ENCODE results near the gene LGALS13. TPM values are rescaled to one million over a fixed set of nuclear protein-coding genes. Genes with fewer than 3 reads are reported as not detected.

Gene LGALS13
- total RNA-seq, 2 donors from 2014 or later: not detected

GRCh38 chr19:39655613-39656012, 53.3 kb downstream of the LGALS13 start, which contains the start of gene LGALS16:
Gene LGALS16, plus strand, starts transcription at chr19:39655913. Its CDS starts 49 bp downstream, at chr19:39655962.
- no peaks in the 10 kb centered on the region for H3K4me1 ChIP-seq
- no peak for DNase-seq
- no peaks in the 10 kb centered on the region for H3K36me3 ChIP-seq
- H3K9me3 ChIP-seq: no peaks in the 10 kb centered on the region
- no peak within 1 kb of the TSS for H3K9ac ChIP-seq (ENCODE audit: low read depth in 2 of 2, low read length in 2 of 2)
- H3K27ac ChIP-seq: no peak within 1 kb of the TSS
- H3K27me3 ChIP-seq: no peaks in the 10 kb centered on the region
- intact Hi-C loops (cut with DNase I): no loop called here
- no peak within 1 kb of the TSS for H3K4me3 ChIP-seq
- no peak for TF ChIP-seq CTCF (IDR thresholded peaks at IDR 0.05)

Other genes with a start within 250 kb of the LGALS13 start
- gene PAF1, start 211.4 kb upstream of the LGALS13 start, total RNA-seq: 10 to 100 TPM; 31.9 to 41.6 TPM
- 10 to 100 TPM; 22.8 to 37.5 TPM for gene MED29, start 211.1 kb upstream of the LGALS13 start, total RNA-seq
- gene ZFP36, start 195.7 kb upstream of the LGALS13 start, total RNA-seq: 100 to 1,000 TPM; 120 to 121 TPM
- gene PLEKHG2, start 189.9 kb upstream of the LGALS13 start, total RNA-seq: 10 to 100 TPM in 1 of 2 donors, 1 to 10 TPM in 1; 8.0 to 10.4 TPM
- 1,000 to 10,000 TPM; 1,698 to 1,720 TPM for gene RPS16, start 166.6 kb upstream of the LGALS13 start, total RNA-seq
- gene SUPT5H, start 156.9 kb upstream of the LGALS13 start, total RNA-seq: 100 to 1,000 TPM in 1 of 2 donors, 10 to 100 TPM in 1; 76.6 to 123 TPM
- gene TIMM50, start 121.7 kb upstream of the LGALS13 start, total RNA-seq: 10 to 100 TPM; 45.7 to 83.9 TPM
- gene DLL3, start 103.6 kb upstream of the LGALS13 start, total RNA-seq: not detected
- gene SELENOV, start 87.4 kb upstream of the LGALS13 start, total RNA-seq: not detected
- under 1 TPM; 0.22 to 0.56 TPM for gene EID2B, start 69.7 kb upstream of the LGALS13 start, total RNA-seq
- 10 to 100 TPM; 11.4 to 11.9 TPM for gene EID2, start 62.4 kb upstream of the LGALS13 start, total RNA-seq
- gene LGALS16, start 53.4 kb downstream of the LGALS13 start, total RNA-seq: not detected
- not detected for gene LGALS14, start 102.0 kb downstream of the LGALS13 start, total RNA-seq
- under 1 TPM in 1 of 2 donors, not detected in 1; 0.56 TPM for gene CLC, start 135.5 kb downstream of the LGALS13 start, total RNA-seq
- not detected for gene LEUTX, start 176.3 kb downstream of the LGALS13 start, total RNA-seq
- gene DYRK1B, start 231.6 kb downstream of the LGALS13 start, total RNA-seq: 10 to 100 TPM; 11.8 to 12.7 TPM
- 100 to 1,000 TPM; 155 to 297 TPM for gene FBL, start 243.9 kb downstream of the LGALS13 start, total RNA-seq